GM12878 (cell line): ENCODE results near the gene NEMF. TPM values are rescaled to one million over a fixed set of nuclear protein-coding genes. Genes with fewer than 3 reads are reported as not detected.

Experiments
- ATAC-seq: fragments of 200-7000 bp; cut with Tn5 transposase; 3 replicates; pipeline ENCODE4 v1.9.1; 2020; ENCODE audit warnings: mild to moderate bottlenecking, moderate library complexity
- BruUV-seq: library from RNA; stranded (reverse); fragments of 400-500 nt; replicated peaks from 2 replicates; lab custom pipeline; 2021; lab: Mats Ljungman, UMichigan
- CTCF ChIA-PET: fragments of 300-600 bp; sonication (Branson Sonifier 250); formaldehyde crosslinking; extraction: SDS; loops from one replicate; lab custom pipeline; 2021; ENCODE audit warnings: inconsistent platforms; lab: Yijun Ruan, JAX
- POLR2A ChIA-PET: fragments of 350-600 bp; formaldehyde crosslinking; extraction: SDS; loops from one replicate; lab custom pipeline; 2021; ENCODE audit warnings: inconsistent platforms; lab: Charles Lee
- RAD21 ChIA-PET: fragments of 300-600 bp; sonication (Branson Sonifier 250); formaldehyde crosslinking; loops from one replicate; lab custom pipeline; 2023; ENCODE audit warnings: antibody characterized with exemption; ENCODE audit not compliant: unreplicated experiment; lab: Charles Lee
- SMC1A ChIA-PET: fragments of 300-600 bp; sonication (Branson Sonifier 250); formaldehyde crosslinking; loops from one replicate; lab custom pipeline; 2023; ENCODE audit not compliant: unreplicated experiment, uncharacterized antibody; lab: Charles Lee
- DNase-seq: peaks from one replicate; pipeline ENCODE4 v3.0.0-alpha.2; 2011; ENCODE audit warnings: low read depth, low spot score
- FAIRE-seq: peaks from 3 replicates; lab custom pipeline; 2011; peaks lifted over from hg19 to GRCh38; lab: Jason Lieb, UNC
- H2AFZ ChIP-seq: 2 replicates; pipeline ENCODE4 v1.6.0; 2011; ENCODE audit warnings: low read depth, low read length, control low read depth; ENCODE audit not compliant: control insufficient read depth
- H3K27ac ChIP-seq: 2 replicates; pipeline ENCODE4 v1.5.1; 2011; ENCODE audit warnings: control low read depth; ENCODE audit not compliant: control insufficient read depth, insufficient read depth
- H3K27me3 ChIP-seq, 2 experiments: replicated peaks in 1 of 2; 2 replicates each; pipeline versions ENCODE4 v1.6.0 to v1.6.1; 2011; ENCODE audit warnings: low read length in 1 of 2; ENCODE audit not compliant: control insufficient read depth in 2 of 2, insufficient read depth in 2 of 2
- H3K36me3 ChIP-seq, 2 experiments: 2 replicates each; pipeline ENCODE4 v1.5.1; 2011; ENCODE audit warnings: low read length in 1 of 2; ENCODE audit not compliant: control insufficient read depth in 2 of 2, insufficient read depth in 2 of 2
- H3K4me1 ChIP-seq: 2 replicates; pipeline ENCODE4 v1.6.1; 2011; ENCODE audit warnings: mild to moderate bottlenecking, low read length, moderate library complexity, mixed read lengths; ENCODE audit not compliant: control insufficient read depth, insufficient read depth
- H3K4me2 ChIP-seq: 2 replicates; pipeline ENCODE4 v1.6.0; 2011; ENCODE audit warnings: control low read depth; ENCODE audit not compliant: control insufficient read depth, insufficient read depth
- H3K4me3 ChIP-seq: fragments of 200-600 bp; sonication (generic); 2 replicates; pipeline ENCODE4 v1.5.1; 2016
- H3K79me2 ChIP-seq: 2 replicates; pipeline ENCODE4 v1.6.0; 2011; ENCODE audit warnings: low read length; ENCODE audit not compliant: control insufficient read depth, insufficient read depth
- H3K9ac ChIP-seq: 2 replicates; pipeline ENCODE4 v1.8.0; 2011; ENCODE audit warnings: low read length, control low read depth, mixed read lengths; ENCODE audit not compliant: control insufficient read depth, insufficient read depth
- H3K9me3 ChIP-seq: replicated peaks from 3 replicates; pipeline ENCODE4 v1.5.1; 2011; ENCODE audit warnings: mild to moderate bottlenecking, low read length; ENCODE audit not compliant: control insufficient read depth, insufficient read depth
- H4K20me1 ChIP-seq: 2 replicates; pipeline ENCODE4 v1.6.0; 2011; ENCODE audit not compliant: control insufficient read depth, insufficient read depth
- CEBPB ChIP-seq, 2 experiments: fragments of 150-350 bp in 1 of 2; IDR thresholded peaks; 2 replicates each; pipeline ENCODE4 v1.6.1; 2012 to 2014; ENCODE audit warnings: low read depth in 2 of 2, low read length in 2 of 2, borderline replicate concordance in 1 of 2, inconsistent platforms in 1 of 2
- CREM ChIP-seq: IDR thresholded peaks from 2 replicates; pipeline ENCODE4 v1.6.1; 2014; ENCODE audit warnings: antibody characterized with exemption, low read depth
- CUX1 ChIP-seq: IDR thresholded peaks from 2 replicates; pipeline ENCODE4 v1.6.1; 2012; ENCODE audit warnings: improper control_type of control experiment, low read depth, low read length; ENCODE audit not compliant: insufficient replicate concordance
- MYB ChIP-seq: fragments of 150-350 bp; IDR thresholded peaks from 2 replicates; pipeline ENCODE4 v1.6.1; 2014; ENCODE audit warnings: mild to moderate bottlenecking, low read depth, low read length, borderline replicate concordance
- NFXL1 ChIP-seq: fragments of 450-650 bp; IDR thresholded peaks from 2 replicates; pipeline ENCODE4 v1.6.1; 2017; ENCODE audit warnings: antibody characterized with exemption, mild to moderate bottlenecking, borderline replicate concordance
- REST ChIP-seq: IDR thresholded peaks from 2 replicates; pipeline ENCODE4 v1.6.1; 2012; ENCODE audit warnings: mild to moderate bottlenecking, low read depth, low read length
- SMAD1 ChIP-seq: fragments of 450-650 bp; IDR thresholded peaks from 2 replicates; pipeline ENCODE4 v1.6.1; 2018; ENCODE audit warnings: mild to moderate bottlenecking, low read depth; ENCODE audit not compliant: partially characterized antibody
- SMC3 ChIP-seq: IDR thresholded peaks from 2 replicates; pipeline ENCODE4 v1.6.1; 2011; ENCODE audit warnings: low read length, improper control_type of control experiment, borderline replicate concordance
- SP1 ChIP-seq: IDR thresholded peaks from one replicate; pipeline ENCODE4 v1.6.1; 2011; ENCODE audit warnings: low read depth, low read length
- SPI1 ChIP-seq: IDR thresholded peaks from 2 replicates; pipeline ENCODE4 v1.6.1; 2011; ENCODE audit warnings: low read depth, mild to moderate bottlenecking, low read length, moderate library complexity, borderline replicate concordance; ENCODE audit not compliant: insufficient read depth
- TCF3 ChIP-seq: IDR thresholded peaks from 2 replicates; pipeline ENCODE4 v1.6.1; 2012; ENCODE audit warnings: low read depth, mild to moderate bottlenecking, low read length, borderline replicate concordance; ENCODE audit not compliant: insufficient read depth
- YBX1 ChIP-seq: fragments of 450-650 bp; IDR thresholded peaks from 2 replicates; pipeline ENCODE4 v1.6.1; 2016; ENCODE audit warnings: antibody characterized with exemption
- ZNF274 ChIP-seq: IDR thresholded peaks from one replicate; pipeline ENCODE4 v1.8.0; 2011; ENCODE audit not compliant: insufficient read length, insufficient read depth
- WGBS: methylation state at CpG from one replicate; pipeline ENCODE4 v1.1.6; 2016; ENCODE audit warnings: low lambda C conversion rate; ENCODE audit not compliant: insufficient replicate concordance, insufficient coverage; ENCODE audit errors: missing lambda C conversion rate; 5-methylcytosine and 5-hydroxymethylcytosine counted together
- in situ Hi-C: fragments of 300-500 bp; cut with MboI; formaldehyde crosslinking; loops from 9 replicates; pipeline ENCODE4 v1.14.3; 2018; ENCODE audit warnings: mixed read lengths
- intact Hi-C: fragments of 100-400 bp; cut with micrococcal nuclease; formaldehyde crosslinking; loops from one replicate; pipeline ENCODE4 v1.14.2; 2022; ENCODE audit not compliant: unreplicated experiment
- polyA plus RNA-seq, 11 experiments: library from polyadenylated mRNA; depleted of rRNA in 4 of 11; unstranded in 6 of 11; stranded (reverse) in 5 of 11; fragments of >200 nt; fragmentation: Nextera tagmentation in 4 of 11; fragmentation: Illumina TruSeq in 1 of 11; extraction: Ambion mirVana in 4 of 11; extraction: Trizol in 1 of 11; gene quantifications; 1 replicate in 1 of 11; 2 replicates in 10 of 11; pipeline versions ENCODE4 v1.2.1 to v1.2.3, GENCODE V29; 2011 to 2016; ENCODE audit warnings: inconsistent platforms in 2 of 11, missing spikeins in 2 of 11, low read depth in 1 of 11
- total RNA-seq, 4 experiments: library from RNA; depleted of rRNA in 3 of 4; stranded (reverse); fragments of >200 nt in 3 of 4; fragmentation: Illumina TruSeq in 1 of 4; extraction: Trizol in 1 of 4; gene quantifications; 2 replicates each; pipeline versions ENCODE4 v1.2.1 to v1.2.3, GENCODE V29; 2013 to 2021

NEMF gene
- total and polyA plus RNA-seq, 10 of the 15 experiments (the other 5 are each of a cell fraction or from before 2014, with no cell fraction given) = 31.5 to 80.1 (median 61.1) TPM

- RAD21 ChIA-PET = no interaction called here
- H3K79me2 ChIP-seq = no peaks in the 10 kb centered on the region
- no peaks in the 10 kb centered on the region for H3K9me3 ChIP-seq
- no TSS peak for BruUV-seq
- DNase-seq = no peak
- H3K9ac ChIP-seq = no peak overlapping the region
- no peaks in the 10 kb centered on the region for H3K27me3 ChIP-seq
- H4K20me1 ChIP-seq = no peaks in the 10 kb centered on the region
- 100% methylated on average over 2 of the region's 2 CpGs for WGBS
- in situ Hi-C loops (no loop called here), intact Hi-C loops (no loop called here)
- POLR2A ChIA-PET = no interaction called here
- ATAC-seq = no peak
- H2AFZ ChIP-seq = no peak overlapping the region
- no peak overlapping the region for H3K27ac ChIP-seq
- no peak overlapping the region for H3K4me3 ChIP-seq
- CTCF ChIA-PET = no interaction called here
- SMC1A ChIA-PET = interaction anchor here (3.0 kb wide), 1 partner anchor 9 kb away, joined by 18 read pairs; the partner anchor contains the start of gene KLHDC2
- no peak overlapping the region for H3K4me2 ChIP-seq
- peaks cover 0 to 18% of the 10 kb centered on the region in 2 experiments; a peak in 3 of 4 replicates for H3K36me3 ChIP-seq
- TF ChIP-seq SMC3 = no peak
- TF ChIP-seq SP1 = no peak
- no peak for TF ChIP-seq TCF3
- TF ChIP-seq ZNF274 = no peak
- no peak for TF ChIP-seq CUX1
- TF ChIP-seq REST = no peak
- TF ChIP-seq YBX1 = no peak
- TF ChIP-seq SPI1 = no peak
- no peak for TF ChIP-seq CEBPB (IDR thresholded peaks at IDR 0.05; ENCODE audit: borderline replicate concordance in 1 of 2, low read depth in 2 of 2, low read length in 2 of 2)
- TF ChIP-seq MYB = no peak
- TF ChIP-seq CREM = no peak
- no peak for TF ChIP-seq NFXL1
- TF ChIP-seq SMAD1 = no peak
- no peak for FAIRE-seq
- H3K4me1 ChIP-seq = no peaks in the 10 kb centered on the region
These were observed 74.2 kb downstream of the NEMF start for GRCh38 chr14:49778421-49778820.
